Keratinocyte (primary cell): ENCODE results near the gene KNCN. TPM values are rescaled to one million over a fixed set of nuclear protein-coding genes. Genes with fewer than 3 reads are reported as not detected.

Experiments
- DNase-seq: peaks from one replicate; pipeline ENCODE4 v3.0.0-alpha.2; 2011; ENCODE audit warnings: low read depth, missing footprints, low spot score
- FAIRE-seq: peaks from 2 replicates; lab custom pipeline; 2011; peaks lifted over from hg19 to GRCh38; lab: Jason Lieb, UNC
- H2AFZ ChIP-seq: 2 replicates; pipeline ENCODE4 v1.6.0; 2012; ENCODE audit warnings: low read length, control low read depth, inconsistent platforms; ENCODE audit not compliant: control insufficient read depth
- H3K27ac ChIP-seq: 2 replicates; pipeline ENCODE4 v1.5.1; 2011; ENCODE audit warnings: low read length; ENCODE audit not compliant: control insufficient read depth, insufficient read depth
- H3K27me3 ChIP-seq: 3 replicates; pipeline ENCODE4 v1.6.0; 2011; ENCODE audit warnings: low read length; ENCODE audit not compliant: control insufficient read depth, insufficient read depth; ENCODE audit errors: extremely low read depth
- H3K36me3 ChIP-seq, 2 experiments: 2 replicates in 1 of 2; 3 replicates in 1 of 2; pipeline ENCODE4 v1.5.1; 2011; ENCODE audit warnings: low read length in 2 of 2, mild to moderate bottlenecking in 1 of 2; ENCODE audit not compliant: control insufficient read depth in 2 of 2, insufficient read depth in 2 of 2; ENCODE audit errors: extremely low read depth in 1 of 2
- H3K4me1 ChIP-seq: 3 replicates; pipeline ENCODE4 v1.5.1; 2011; ENCODE audit warnings: low read length; ENCODE audit not compliant: control insufficient read depth, insufficient read depth; ENCODE audit errors: extremely low read depth
- H3K4me2 ChIP-seq: 3 replicates; pipeline ENCODE4 v1.6.0; 2011; ENCODE audit warnings: low read depth, low read length; ENCODE audit not compliant: control insufficient read depth, insufficient read depth; ENCODE audit errors: extremely low read depth
- H3K4me3 ChIP-seq, 3 experiments: fragments of 200-600 bp in 1 of 3; sonication (generic) in 1 of 3; 2 replicates in 2 of 3; 3 replicates in 1 of 3; pipeline ENCODE4 v1.5.1; 2011 to 2016; ENCODE audit warnings: low read length in 3 of 3, mild to moderate bottlenecking in 3 of 3, control low read depth in 2 of 3, inconsistent platforms in 1 of 3, low read depth in 1 of 3, mixed read lengths in 1 of 3, mixed run types in 1 of 3, moderate library complexity in 1 of 3; ENCODE audit not compliant: control insufficient read depth in 2 of 3, insufficient read depth in 2 of 3; ENCODE audit errors: extremely low read depth in 1 of 3
- H3K79me2 ChIP-seq: 2 replicates; pipeline ENCODE4 v1.6.0; 2012; ENCODE audit warnings: low read length; ENCODE audit not compliant: control insufficient read depth, insufficient read depth
- H3K9ac ChIP-seq: 3 replicates; pipeline ENCODE4 v1.6.0; 2011; ENCODE audit warnings: low read length; ENCODE audit not compliant: control insufficient read depth, insufficient read depth; ENCODE audit errors: extremely low read depth
- H3K9me1 ChIP-seq: 3 replicates; pipeline ENCODE4 v1.6.0; 2011; ENCODE audit warnings: low read length; ENCODE audit not compliant: control insufficient read depth, insufficient read depth; ENCODE audit errors: extremely low read depth
- H3K9me3 ChIP-seq: 2 replicates; pipeline ENCODE4 v1.5.1; 2012; ENCODE audit warnings: low read depth, low read length; ENCODE audit not compliant: control insufficient read depth
- H4K20me1 ChIP-seq: 3 replicates; pipeline ENCODE4 v1.6.0; 2011; ENCODE audit warnings: low read length; ENCODE audit not compliant: control insufficient read depth, insufficient read depth; ENCODE audit errors: extremely low read depth
- EZH2 ChIP-seq: IDR thresholded peaks from one replicate; pipeline ENCODE4 v1.6.1; 2012; ENCODE audit warnings: inconsistent platforms, mild to moderate bottlenecking, low read length, moderate library complexity
- dilution Hi-C: fragments of 300-500 bp; cut with MboI; formaldehyde crosslinking; loops from one replicate; pipeline ENCODE4 v1.7.0; 2020; ENCODE audit warnings: low sequenced_read_pairs; ENCODE audit not compliant: extremely low pct_ligation_motif_present
- polyA plus RNA-seq, 5 experiments: library from polyadenylated mRNA; depleted of rRNA in 3 of 5; stranded (reverse) in 3 of 5; stranded (forward) in 1 of 5; unstranded in 1 of 5; fragments of >200 nt; gene quantifications; 1 replicate in 1 of 5; 2 replicates in 3 of 5; 3 replicates in 1 of 5; pipeline versions ENCODE4 v1.2.1 to v1.2.3, GENCODE V29; 2011 to 2012; ENCODE audit warnings: missing spikeins in 2 of 5, low read depth in 1 of 5, low replicate concordance in 1 of 5
- TF ChIP-seq, protein P1 (sequence below), 3 experiments: IDR thresholded peaks in 1 of 3; conservative IDR thresholded peaks in 1 of 3; optimal IDR thresholded peaks in 1 of 3; 2 replicates in 2 of 3; 3 replicates in 1 of 3; pipeline versions ENCODE3 to v1.5.1; 2011; ENCODE audit warnings: low read length in 3 of 3, mild to moderate bottlenecking in 3 of 3, moderate library complexity in 2 of 3, control low read depth in 1 of 3, inconsistent platforms in 1 of 3; ENCODE audit not compliant: insufficient read depth in 2 of 3; ENCODE audit errors: extremely low read depth in 1 of 3

The KNCN gene
- polyA plus RNA-seq, 1 donor (not counting 4 experiments of a cell fraction or from before 2014, with no cell fraction given) = not detected

DNA sequence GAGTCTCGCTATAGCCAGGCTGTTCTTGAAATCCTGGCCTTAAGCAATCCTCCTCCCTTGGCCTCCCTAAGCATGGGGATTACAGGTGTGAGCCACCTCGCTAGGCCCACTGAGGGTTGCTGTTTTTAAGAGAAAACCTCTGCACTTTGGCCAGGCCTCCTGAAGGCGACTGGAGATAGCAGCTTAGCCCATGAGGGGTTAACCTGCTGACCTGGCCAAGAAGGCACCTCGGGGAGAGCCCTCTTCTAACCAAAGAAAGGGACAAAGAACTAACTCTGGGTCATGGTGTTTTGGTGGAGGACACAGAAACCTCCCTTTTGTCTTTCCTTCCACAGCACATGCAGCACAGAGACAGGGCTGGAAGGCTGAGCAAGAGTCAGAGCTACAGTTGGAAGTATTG is 17.7 kb upstream of the KNCN start:
- TF ChIP-seq, protein P1, sequence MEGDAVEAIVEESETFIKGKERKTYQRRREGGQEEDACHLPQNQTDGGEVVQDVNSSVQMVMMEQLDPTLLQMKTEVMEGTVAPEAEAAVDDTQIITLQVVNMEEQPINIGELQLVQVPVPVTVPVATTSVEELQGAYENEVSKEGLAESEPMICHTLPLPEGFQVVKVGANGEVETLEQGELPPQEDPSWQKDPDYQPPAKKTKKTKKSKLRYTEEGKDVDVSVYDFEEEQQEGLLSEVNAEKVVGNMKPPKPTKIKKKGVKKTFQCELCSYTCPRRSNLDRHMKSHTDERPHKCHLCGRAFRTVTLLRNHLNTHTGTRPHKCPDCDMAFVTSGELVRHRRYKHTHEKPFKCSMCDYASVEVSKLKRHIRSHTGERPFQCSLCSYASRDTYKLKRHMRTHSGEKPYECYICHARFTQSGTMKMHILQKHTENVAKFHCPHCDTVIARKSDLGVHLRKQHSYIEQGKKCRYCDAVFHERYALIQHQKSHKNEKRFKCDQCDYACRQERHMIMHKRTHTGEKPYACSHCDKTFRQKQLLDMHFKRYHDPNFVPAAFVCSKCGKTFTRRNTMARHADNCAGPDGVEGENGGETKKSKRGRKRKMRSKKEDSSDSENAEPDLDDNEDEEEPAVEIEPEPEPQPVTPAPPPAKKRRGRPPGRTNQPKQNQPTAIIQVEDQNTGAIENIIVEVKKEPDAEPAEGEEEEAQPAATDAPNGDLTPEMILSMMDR (optimal IDR thresholded peaks at IDR 0.05 in 1 of 3, IDR thresholded peaks at IDR 0.05 in 1 of 3, conservative IDR thresholded peaks at IDR 0.05 in 1 of 3; ENCODE audit: extremely low read depth in 1 of 3, insufficient read depth in 2 of 3, low read length in 3 of 3) = no peak
- TF ChIP-seq EZH2 = no peak
- Histone ChIP-seq H3K9me3 (no peaks in the 10 kb centered on the region), H3K4me1 (peaks cover 4% of the 10 kb centered on the region), H3K9ac (no peak overlapping the region), H3K9me1 (no peaks in the 10 kb centered on the region), H3K27me3 (no peaks in the 10 kb centered on the region), H3K4me3 (no peak overlapping the region), H3K4me2 (no peak overlapping the region), H2AFZ (no peak overlapping the region), H4K20me1 (no peaks in the 10 kb centered on the region), H3K27ac (no peak overlapping the region), H3K36me3 (peaks cover 24 to 28% of the 10 kb centered on the region in 2 experiments), H3K79me2 (no peaks in the 10 kb centered on the region)
- no peak for FAIRE-seq
- dilution Hi-C loops = no loop called here
- no peak for DNase-seq

DNA sequence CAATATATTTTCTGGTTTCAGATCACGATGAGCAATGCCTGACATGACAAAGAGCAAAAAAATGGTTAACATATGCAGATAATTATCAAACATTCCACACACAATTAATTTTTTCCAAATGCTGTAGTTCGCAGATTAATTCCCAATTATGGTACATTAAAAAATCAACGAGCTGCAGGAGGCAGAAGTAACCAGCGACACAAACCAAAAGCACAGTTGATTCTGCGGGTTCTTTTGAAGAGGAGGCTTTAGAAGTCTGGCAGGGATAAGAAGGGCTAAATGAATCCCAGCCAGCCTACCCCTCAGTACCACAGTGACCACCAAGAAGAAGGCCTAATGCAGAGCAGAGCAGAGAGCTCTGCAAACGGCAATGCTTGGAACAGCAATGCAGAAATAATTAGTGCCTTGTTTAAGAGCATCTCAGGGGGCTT is 17.0 kb upstream of the KNCN start:
- no peaks in the 10 kb centered on the region for H3K27me3 ChIP-seq
- no peak overlapping the region for H3K4me2 ChIP-seq
- H4K20me1 ChIP-seq = no peaks in the 10 kb centered on the region
- H2AFZ ChIP-seq = no peak overlapping the region
- peaks cover 4% of the 10 kb centered on the region for H3K4me1 ChIP-seq
- DNase-seq (no peak), FAIRE-seq (no peak)
- peaks cover 24 to 30% of the 10 kb centered on the region in 2 experiments for H3K36me3 ChIP-seq
- H3K9me1 ChIP-seq = no peaks in the 10 kb centered on the region
- H3K27ac ChIP-seq = no peak overlapping the region
- dilution Hi-C loops = no loop called here
- H3K9me3 ChIP-seq = no peaks in the 10 kb centered on the region
- no peak overlapping the region for H3K4me3 ChIP-seq
- H3K9ac ChIP-seq = no peak overlapping the region
- TF ChIP-seq, protein P1 (optimal IDR thresholded peaks at IDR 0.05 in 1 of 3, IDR thresholded peaks at IDR 0.05 in 1 of 3, conservative IDR thresholded peaks at IDR 0.05 in 1 of 3; ENCODE audit: extremely low read depth in 1 of 3, insufficient read depth in 2 of 3, low read length in 3 of 3) = no peak
- TF ChIP-seq EZH2 = no peak
- no peaks in the 10 kb centered on the region for H3K79me2 ChIP-seq
